GM12878 (cell line): ENCODE results near the gene GPALPP1. TPM values are rescaled to one million over a fixed set of nuclear protein-coding genes. Genes with fewer than 3 reads are reported as not detected.
A peak's percentile ranks its signal among the peaks of the same experiment; 100 is the strongest.

Source experiments
- ATAC-seq: fragments of 200-7000 bp; cut with Tn5 transposase; 3 replicates; pipeline ENCODE4 v1.9.1; 2020; ENCODE audit warnings: mild to moderate bottlenecking, moderate library complexity
- BruUV-seq: library from RNA; stranded (reverse); fragments of 400-500 nt; replicated peaks from 2 replicates; lab custom pipeline; 2021; lab: Mats Ljungman, UMichigan
- CTCF ChIA-PET: fragments of 300-600 bp; sonication (Branson Sonifier 250); formaldehyde crosslinking; extraction: SDS; loops from one replicate; lab custom pipeline; 2021; ENCODE audit warnings: inconsistent platforms; lab: Yijun Ruan, JAX
- POLR2A ChIA-PET: fragments of 350-600 bp; formaldehyde crosslinking; extraction: SDS; loops from one replicate; lab custom pipeline; 2021; ENCODE audit warnings: inconsistent platforms; lab: Charles Lee
- RAD21 ChIA-PET: fragments of 300-600 bp; sonication (Branson Sonifier 250); formaldehyde crosslinking; loops from one replicate; lab custom pipeline; 2023; ENCODE audit warnings: antibody characterized with exemption; ENCODE audit not compliant: unreplicated experiment; lab: Charles Lee
- SMC1A ChIA-PET: fragments of 300-600 bp; sonication (Branson Sonifier 250); formaldehyde crosslinking; loops from one replicate; lab custom pipeline; 2023; ENCODE audit not compliant: unreplicated experiment, uncharacterized antibody; lab: Charles Lee
- DNase-seq: peaks from one replicate; pipeline ENCODE4 v3.0.0-alpha.2; 2011; ENCODE audit warnings: low read depth, low spot score
- FAIRE-seq: peaks from 3 replicates; lab custom pipeline; 2011; peaks lifted over from hg19 to GRCh38; lab: Jason Lieb, UNC
- H2AFZ ChIP-seq: 2 replicates; pipeline ENCODE4 v1.6.0; 2011; ENCODE audit warnings: low read depth, low read length, control low read depth; ENCODE audit not compliant: control insufficient read depth
- H3K27ac ChIP-seq: 2 replicates; pipeline ENCODE4 v1.5.1; 2011; ENCODE audit warnings: control low read depth; ENCODE audit not compliant: control insufficient read depth, insufficient read depth
- H3K27me3 ChIP-seq, 2 experiments: replicated peaks in 1 of 2; 2 replicates each; pipeline versions ENCODE4 v1.6.0 to v1.6.1; 2011; ENCODE audit warnings: low read length in 1 of 2; ENCODE audit not compliant: control insufficient read depth in 2 of 2, insufficient read depth in 2 of 2
- H3K36me3 ChIP-seq, 2 experiments: 2 replicates each; pipeline ENCODE4 v1.5.1; 2011; ENCODE audit warnings: low read length in 1 of 2; ENCODE audit not compliant: control insufficient read depth in 2 of 2, insufficient read depth in 2 of 2
- H3K4me1 ChIP-seq: 2 replicates; pipeline ENCODE4 v1.6.1; 2011; ENCODE audit warnings: mild to moderate bottlenecking, low read length, moderate library complexity, mixed read lengths; ENCODE audit not compliant: control insufficient read depth, insufficient read depth
- H3K4me2 ChIP-seq: 2 replicates; pipeline ENCODE4 v1.6.0; 2011; ENCODE audit warnings: control low read depth; ENCODE audit not compliant: control insufficient read depth, insufficient read depth
- H3K4me3 ChIP-seq: fragments of 200-600 bp; sonication (generic); 2 replicates; pipeline ENCODE4 v1.5.1; 2016
- H3K79me2 ChIP-seq: 2 replicates; pipeline ENCODE4 v1.6.0; 2011; ENCODE audit warnings: low read length; ENCODE audit not compliant: control insufficient read depth, insufficient read depth
- H3K9ac ChIP-seq: 2 replicates; pipeline ENCODE4 v1.8.0; 2011; ENCODE audit warnings: low read length, control low read depth, mixed read lengths; ENCODE audit not compliant: control insufficient read depth, insufficient read depth
- H3K9me3 ChIP-seq: replicated peaks from 3 replicates; pipeline ENCODE4 v1.5.1; 2011; ENCODE audit warnings: mild to moderate bottlenecking, low read length; ENCODE audit not compliant: control insufficient read depth, insufficient read depth
- H4K20me1 ChIP-seq: 2 replicates; pipeline ENCODE4 v1.6.0; 2011; ENCODE audit not compliant: control insufficient read depth, insufficient read depth
- CTCF ChIP-seq, 3 experiments: IDR thresholded peaks in 2 of 3; conservative IDR thresholded peaks in 1 of 3; 2 replicates each; pipeline ENCODE4 v1.5.1; 2011; ENCODE audit warnings: low read depth in 3 of 3, low read length in 3 of 3, mild to moderate bottlenecking in 3 of 3, control low read depth in 2 of 3, moderate library complexity in 2 of 3, inconsistent platforms in 1 of 3, mixed read lengths in 1 of 3; ENCODE audit not compliant: control insufficient read depth in 2 of 3, insufficient read depth in 1 of 3; ENCODE audit errors: extremely low read depth in 1 of 3
- HCFC1 ChIP-seq: fragments of 150-350 bp; IDR thresholded peaks from 2 replicates; pipeline ENCODE4 v1.6.1; 2014; ENCODE audit warnings: low read length
- IRF5 ChIP-seq: fragments of 450-650 bp; IDR thresholded peaks from 2 replicates; pipeline ENCODE4 v1.6.1; 2017; ENCODE audit warnings: borderline replicate concordance
- POLR2A ChIP-seq: IDR thresholded peaks from 2 replicates; pipeline ENCODE4 v1.6.1; 2011; ENCODE audit warnings: low read depth, mild to moderate bottlenecking, low read length
- RAD21 ChIP-seq: IDR thresholded peaks from 2 replicates; pipeline ENCODE4 v1.6.1; 2011; ENCODE audit warnings: mild to moderate bottlenecking, low read depth, low read length, moderate library complexity; ENCODE audit not compliant: insufficient read depth
- RUNX3 ChIP-seq: IDR thresholded peaks from 2 replicates; pipeline ENCODE4 v1.6.1; 2012; ENCODE audit warnings: low read length, inconsistent platforms
- SPI1 ChIP-seq: IDR thresholded peaks from 2 replicates; pipeline ENCODE4 v1.6.1; 2011; ENCODE audit warnings: low read depth, mild to moderate bottlenecking, low read length, moderate library complexity, borderline replicate concordance; ENCODE audit not compliant: insufficient read depth
- USF2 ChIP-seq: IDR thresholded peaks from 2 replicates; pipeline ENCODE4 v1.6.1; 2011; ENCODE audit warnings: low read depth, low read length, improper control_type of control experiment, borderline replicate concordance
- ZBTB11 ChIP-seq: fragments of 450-650 bp; formaldehyde crosslinking; IDR thresholded peaks from 2 replicates; pipeline ENCODE4 v1.5.0; 2022; ENCODE audit warnings: mild to moderate bottlenecking, missing genetic modification characterization
- WGBS: methylation state at CpG from one replicate; pipeline ENCODE4 v1.1.6; 2016; ENCODE audit warnings: low lambda C conversion rate; ENCODE audit not compliant: insufficient replicate concordance, insufficient coverage; ENCODE audit errors: missing lambda C conversion rate; 5-methylcytosine and 5-hydroxymethylcytosine counted together
- in situ Hi-C: fragments of 300-500 bp; cut with MboI; formaldehyde crosslinking; loops from 9 replicates; pipeline ENCODE4 v1.14.3; 2018; ENCODE audit warnings: mixed read lengths
- intact Hi-C: fragments of 100-400 bp; cut with micrococcal nuclease; formaldehyde crosslinking; loops from one replicate; pipeline ENCODE4 v1.14.2; 2022; ENCODE audit not compliant: unreplicated experiment
- polyA plus RNA-seq, 11 experiments: library from polyadenylated mRNA; depleted of rRNA in 4 of 11; unstranded in 6 of 11; stranded (reverse) in 5 of 11; fragments of >200 nt; fragmentation: Nextera tagmentation in 4 of 11; fragmentation: Illumina TruSeq in 1 of 11; extraction: Ambion mirVana in 4 of 11; extraction: Trizol in 1 of 11; gene quantifications; 1 replicate in 1 of 11; 2 replicates in 10 of 11; pipeline versions ENCODE4 v1.2.1 to v1.2.3, GENCODE V29; 2011 to 2016; ENCODE audit warnings: inconsistent platforms in 2 of 11, missing spikeins in 2 of 11, low read depth in 1 of 11
- total RNA-seq, 4 experiments: library from RNA; depleted of rRNA in 3 of 4; stranded (reverse); fragments of >200 nt in 3 of 4; fragmentation: Illumina TruSeq in 1 of 4; extraction: Trizol in 1 of 4; gene quantifications; 2 replicates each; pipeline versions ENCODE4 v1.2.1 to v1.2.3, GENCODE V29; 2013 to 2021

The GPALPP1 gene
- total and polyA plus RNA-seq, 10 of the 15 experiments (the other 5 are each of a cell fraction or from before 2014, with no cell fraction given) = 14.2 to 32.4 (median 27.9) TPM

GRCh38 chr13:44972956-44973581 is 16.3 kb upstream of the GPALPP1 start:
- SMC1A ChIA-PET = interaction anchor here (0.7 to 3.5 kb wide), 10 partner anchors 12 to 489 kb away, joined by 3 to 11 read pairs (median 4); no protein-coding TSS in a partner anchor
- no peak for FAIRE-seq
- no peak overlapping the region for H3K27ac ChIP-seq
- no peak for ATAC-seq
- no peaks in the 10 kb centered on the region for H4K20me1 ChIP-seq
- TF ChIP-seq RAD21 (peak; percentile 39; the same call in 1 of the 2 replicates), USF2 (no peak), RUNX3 (peak; percentile 16; the same call in 1 of the 2 replicates), POLR2A (no peak), IRF5 (no peak), HCFC1 (no peak), CTCF (IDR thresholded peaks at IDR 0.05 in 2 of 3, conservative IDR thresholded peaks at IDR 0.05 in 1 of 3; ENCODE audit: control insufficient read depth in 2 of 3, extremely low read depth in 1 of 3, insufficient read depth in 1 of 3, low read depth in 3 of 3, low read length in 3 of 3) (peak; percentile 16 to 25 (median 20); a peak in 2 of 6 replicates), SPI1 (no peak), ZBTB11 (CRISPR knock-in tag) (no peak)
- TF ChIP-seq, all 136 proteins: peak for 3
- no peak overlapping the region for H3K9ac ChIP-seq
- ChIA-PET POLR2A (no interaction called here), CTCF (interaction anchor here (0.6 to 7.5 kb wide), 13 partner anchors 10 to 490 kb away, joined by 3 to 81 read pairs (median 5); no protein-coding TSS in a partner anchor), RAD21 (interaction anchor here (1.0 to 1.3 kb wide), 2 partner anchors 75 to 308 kb away, joined by 3 read pairs; no protein-coding TSS in a partner anchor)
- H3K4me2 ChIP-seq = no peak overlapping the region
- WGBS = 45% methylated on average over 3 of the region's 3 CpGs
- intact Hi-C loops = no loop called here
- no peaks in the 10 kb centered on the region; the same call in none of the 2 replicates for H3K79me2 ChIP-seq
- BruUV-seq = no TSS peak
- H3K4me1 ChIP-seq = peaks cover 10% of the 10 kb centered on the region
- no peak for DNase-seq
- no peak overlapping the region for H3K4me3 ChIP-seq
- H2AFZ ChIP-seq = no peak overlapping the region
- H3K9me3 ChIP-seq = no peaks in the 10 kb centered on the region
- no peaks in the 10 kb centered on the region for H3K27me3 ChIP-seq
- H3K36me3 ChIP-seq = peaks cover 0 to 9% of the 10 kb centered on the region in 2 experiments; a peak in 3 of 4 replicates
- in situ Hi-C loops = loop anchor here (10.0 kb wide), 1 partner anchor 488 kb away; no protein-coding TSS in a partner anchor
